ENCODE results near the gene NKAIN1. TPM values are rescaled to one million over a fixed set of nuclear protein-coding genes. Genes with fewer than 3 reads are reported as not detected.

The NKAIN1 gene
- total RNA-seq, 2 experiments from 2014 or later: not detected

DNA sequence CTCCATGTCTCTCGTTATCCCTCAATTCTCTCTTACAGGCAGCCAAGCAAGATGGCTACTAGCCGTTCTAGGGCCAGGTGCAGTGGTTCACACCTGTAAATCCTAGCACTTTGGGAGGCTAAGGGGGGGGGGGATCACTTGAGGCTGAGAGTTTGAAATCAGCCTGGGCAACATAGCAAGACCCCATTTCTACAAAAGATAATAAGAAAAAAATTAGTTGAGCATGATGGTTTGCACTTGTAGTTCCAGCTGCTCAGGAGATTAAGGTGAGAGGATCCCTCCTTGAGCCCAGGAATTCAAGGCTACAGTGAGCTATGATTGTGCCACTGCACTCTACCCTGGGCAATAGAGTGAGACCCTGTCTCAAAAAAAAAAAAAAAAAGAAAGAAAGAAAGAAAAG, 80.4 kb downstream of the NKAIN1 start:
- BruUV-seq (replicated peaks): no TSS peak
- H3K27ac ChIP-seq (ENCODE audit: low read depth, low read length, poor library complexity, severe bottlenecking): no peak overlapping the region
- no peak overlapping the region for H3K4me2 ChIP-seq (ENCODE audit: low read length)
- no peaks in the 10 kb centered on the region for H3K79me2 ChIP-seq (ENCODE audit: insufficient read depth, low read depth, low read length)
- intact Hi-C loops (cut with micrococcal nuclease; ENCODE audit: unreplicated experiment): loop anchor here (5.0 kb wide), 1 partner anchor 263 kb away; no protein-coding TSS in a partner anchor
- no peak overlapping the region for H3K4me3 ChIP-seq (ENCODE audit: low read depth, low read length, poor library complexity, severe bottlenecking)
- CTCF ChIA-PET (ENCODE audit: unreplicated experiment): no interaction called here
- no peak overlapping the region for H2AFZ ChIP-seq (ENCODE audit: low read length)
- POLR2A ChIA-PET: no interaction called here
- no peaks in the 10 kb centered on the region for H4K20me1 ChIP-seq (ENCODE audit: insufficient read depth, low read length)
- no peaks in the 10 kb centered on the region for H3K9me3 ChIP-seq (ENCODE audit: low read length)
- H3K9me2 ChIP-seq (ENCODE audit: insufficient read depth, low read length): no peaks in the 10 kb centered on the region
- no peak for DNase-seq (ENCODE audit: low spot score)
- no peaks in the 10 kb centered on the region for H3K36me3 ChIP-seq (ENCODE audit: insufficient read depth, low read length)
- TF ChIP-seq EZH2phosphoT487 (IDR thresholded peaks at IDR 0.05; ENCODE audit: borderline replicate concordance, low read depth, low read length): no peak
- peaks cover 13% of the 10 kb centered on the region for H3K4me1 ChIP-seq (ENCODE audit: insufficient read depth, low read length, poor library complexity, severe bottlenecking)

DNA sequence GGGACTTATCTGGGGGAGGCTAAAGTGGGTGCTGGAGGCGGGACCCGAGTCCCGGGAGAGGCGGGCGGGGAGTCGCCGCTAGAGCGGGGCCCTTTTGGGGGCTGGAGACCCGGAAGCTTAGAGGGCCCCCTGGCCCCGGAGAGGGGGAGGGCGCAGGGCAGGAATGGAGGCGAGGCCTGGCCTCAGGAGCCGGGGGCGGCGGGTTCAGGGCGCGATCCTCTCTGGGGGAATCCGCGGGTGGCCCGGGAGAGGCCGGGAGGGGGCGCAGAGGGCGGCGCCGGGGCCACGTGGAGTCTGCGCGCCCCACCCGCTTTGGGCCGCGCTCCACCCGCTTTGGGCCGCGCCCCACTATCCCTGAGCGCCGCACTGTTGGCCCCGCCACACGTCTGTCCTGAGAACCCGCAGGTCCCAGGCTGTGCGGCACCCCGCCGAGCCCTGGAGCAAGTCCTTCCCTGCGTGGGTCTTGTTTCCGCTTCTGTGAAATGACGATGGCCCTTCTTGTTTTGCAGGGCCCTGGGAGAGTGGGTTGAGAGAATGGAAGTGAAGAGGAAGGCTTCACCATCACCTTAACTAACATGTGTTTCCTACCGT, 84.4 kb downstream of the NKAIN1 start:
- H3K9me3 ChIP-seq (ENCODE audit: low read length): no peaks in the 10 kb centered on the region

DNA sequence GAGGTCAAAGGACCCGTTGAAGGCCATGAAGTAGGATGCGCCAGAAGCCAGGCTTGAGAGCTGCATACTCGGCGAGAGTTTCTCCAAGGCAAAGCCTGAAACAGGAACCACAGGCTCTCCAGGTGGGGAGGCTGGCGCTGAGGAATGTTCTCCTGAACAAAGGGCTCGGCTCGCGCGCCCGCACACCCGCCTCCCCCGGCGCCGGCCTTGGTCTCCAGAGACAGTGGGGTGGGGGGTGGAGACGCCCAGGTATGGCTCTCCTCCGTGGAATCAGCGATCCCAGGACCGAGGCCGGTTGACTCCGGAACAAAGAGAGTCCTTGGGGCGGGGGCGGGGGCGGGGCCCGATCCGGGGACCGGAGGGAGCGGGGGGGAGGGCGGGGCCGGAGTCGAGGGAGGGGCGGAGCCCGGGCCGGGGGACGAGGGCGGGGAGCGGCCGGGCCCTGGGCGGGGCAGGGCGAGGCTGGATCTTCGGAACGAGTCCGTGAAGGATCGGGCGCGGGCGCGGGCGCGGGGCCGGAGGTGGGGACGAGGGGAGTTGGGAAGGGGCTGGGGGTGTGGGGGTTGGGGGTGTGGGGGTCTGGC, 85.0 kb downstream of the NKAIN1 start:
- Histone ChIP-seq H3K27ac (ENCODE audit: low read depth, low read length, poor library complexity, severe bottlenecking) (peak overlapping the region; percentile 21), H3K4me1 (ENCODE audit: insufficient read depth, low read length, poor library complexity, severe bottlenecking) (peaks cover 23% of the 10 kb centered on the region), H3K9me2 (ENCODE audit: insufficient read depth, low read length) (no peaks in the 10 kb centered on the region), H3K4me3 (ENCODE audit: low read depth, low read length, poor library complexity, severe bottlenecking) (peak overlapping the region; percentile 93), H3K4me2 (ENCODE audit: low read length) (peak overlapping the region; percentile 90), H3K9me3 (ENCODE audit: low read length) (no peaks in the 10 kb centered on the region), H2AFZ (ENCODE audit: low read length) (peak overlapping the region; percentile 89), H3K79me2 (ENCODE audit: insufficient read depth, low read depth, low read length) (no peaks in the 10 kb centered on the region), H3K36me3 (ENCODE audit: insufficient read depth, low read length) (no peaks in the 10 kb centered on the region), H4K20me1 (ENCODE audit: insufficient read depth, low read length) (no peaks in the 10 kb centered on the region)
- no peak for TF ChIP-seq EZH2phosphoT487 (IDR thresholded peaks at IDR 0.05; ENCODE audit: borderline replicate concordance, low read depth, low read length)
- TF ChIP-seq, protein P1, sequence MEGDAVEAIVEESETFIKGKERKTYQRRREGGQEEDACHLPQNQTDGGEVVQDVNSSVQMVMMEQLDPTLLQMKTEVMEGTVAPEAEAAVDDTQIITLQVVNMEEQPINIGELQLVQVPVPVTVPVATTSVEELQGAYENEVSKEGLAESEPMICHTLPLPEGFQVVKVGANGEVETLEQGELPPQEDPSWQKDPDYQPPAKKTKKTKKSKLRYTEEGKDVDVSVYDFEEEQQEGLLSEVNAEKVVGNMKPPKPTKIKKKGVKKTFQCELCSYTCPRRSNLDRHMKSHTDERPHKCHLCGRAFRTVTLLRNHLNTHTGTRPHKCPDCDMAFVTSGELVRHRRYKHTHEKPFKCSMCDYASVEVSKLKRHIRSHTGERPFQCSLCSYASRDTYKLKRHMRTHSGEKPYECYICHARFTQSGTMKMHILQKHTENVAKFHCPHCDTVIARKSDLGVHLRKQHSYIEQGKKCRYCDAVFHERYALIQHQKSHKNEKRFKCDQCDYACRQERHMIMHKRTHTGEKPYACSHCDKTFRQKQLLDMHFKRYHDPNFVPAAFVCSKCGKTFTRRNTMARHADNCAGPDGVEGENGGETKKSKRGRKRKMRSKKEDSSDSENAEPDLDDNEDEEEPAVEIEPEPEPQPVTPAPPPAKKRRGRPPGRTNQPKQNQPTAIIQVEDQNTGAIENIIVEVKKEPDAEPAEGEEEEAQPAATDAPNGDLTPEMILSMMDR (conservative IDR thresholded peaks at IDR 0.05; ENCODE audit: low read length): no peak
- peak; percentile 81 for DNase-seq (ENCODE audit: low spot score)
- no TSS peak for BruUV-seq (replicated peaks)
- intact Hi-C loops (cut with micrococcal nuclease; ENCODE audit: unreplicated experiment): loop anchor here (5.0 kb wide), 1 partner anchor 268 kb away; no protein-coding TSS in a partner anchor
- POLR2A ChIA-PET: interaction anchor here (0.6 to 0.7 kb wide), 2 partner anchors 225 to 859 kb away, joined by 3 to 4 read pairs; partner anchors contain the start of gene KHDRBS1
- CTCF ChIA-PET (ENCODE audit: unreplicated experiment): no interaction called here

More for the DNA sequence above, 84.4 kb downstream of the NKAIN1 start:
- BruUV-seq (replicated peaks): no TSS peak
- POLR2A ChIA-PET: interaction anchor here (0.6 kb wide), 1 partner anchor 321 kb away, joined by 4 read pairs; no protein-coding TSS in a partner anchor
- TF ChIP-seq, protein P1 (conservative IDR thresholded peaks at IDR 0.05; ENCODE audit: low read length): peak; percentile 51
- TF ChIP-seq EZH2phosphoT487 (IDR thresholded peaks at IDR 0.05; ENCODE audit: borderline replicate concordance, low read depth, low read length): no peak
- no peaks in the 10 kb centered on the region for H3K36me3 ChIP-seq (ENCODE audit: insufficient read depth, low read length)
- H2AFZ ChIP-seq (ENCODE audit: low read length): peak overlapping the region; percentile 100
- H3K79me2 ChIP-seq (ENCODE audit: insufficient read depth, low read depth, low read length): no peaks in the 10 kb centered on the region
- intact Hi-C loops (cut with micrococcal nuclease; ENCODE audit: unreplicated experiment): loop anchor here (5.0 kb wide), 1 partner anchor 267 kb away; no protein-coding TSS in a partner anchor
- CTCF ChIA-PET (ENCODE audit: unreplicated experiment): no interaction called here
- peak overlapping the region; percentile 40 for H3K27ac ChIP-seq (ENCODE audit: low read depth, low read length, poor library complexity, severe bottlenecking)
- peaks cover 23% of the 10 kb centered on the region for H3K4me1 ChIP-seq (ENCODE audit: insufficient read depth, low read length, poor library complexity, severe bottlenecking)
- H3K4me2 ChIP-seq (ENCODE audit: low read length): peak overlapping the region; percentile 100
- DNase-seq (ENCODE audit: low spot score): peak; percentile 77
- peak overlapping the region; percentile 93 for H3K4me3 ChIP-seq (ENCODE audit: low read depth, low read length, poor library complexity, severe bottlenecking)
- no peaks in the 10 kb centered on the region for H4K20me1 ChIP-seq (ENCODE audit: insufficient read depth, low read length)
- H3K9me2 ChIP-seq (ENCODE audit: insufficient read depth, low read length): no peaks in the 10 kb centered on the region

All from OCI-LY7 (cell line).